Osteoblast (primary cell): ENCODE data around the gene ATAD3B. TPM values are rescaled to one million over a fixed set of nuclear protein-coding genes. Genes with fewer than 3 reads are reported as not detected.
A peak's percentile ranks its signal among the peaks of the same experiment; 100 is the strongest.

Source experiments
- DNase-seq: peaks from one replicate; pipeline ENCODE4 v3.0.0; 2011; ENCODE audit warnings: low spot score, mixed read lengths; ENCODE audit not compliant: insufficient read length; ENCODE audit errors: missing footprints
- H2AFZ ChIP-seq: 2 replicates; pipeline ENCODE4 v1.6.0; 2011; ENCODE audit warnings: mild to moderate bottlenecking, low read length
- H3K27ac ChIP-seq: 2 replicates; pipeline ENCODE4 v1.5.1; 2011; ENCODE audit warnings: mild to moderate bottlenecking, low read depth, low read length, moderate library complexity
- H3K27me3 ChIP-seq: 2 replicates; pipeline ENCODE4 v1.6.0; 2012; ENCODE audit warnings: mild to moderate bottlenecking, control low read depth, inconsistent platforms, low read length, moderate library complexity; ENCODE audit not compliant: insufficient read depth
- H3K36me3 ChIP-seq: 2 replicates; pipeline ENCODE4 v1.5.1; 2011; ENCODE audit warnings: mild to moderate bottlenecking, low read length, control low read depth, moderate library complexity; ENCODE audit not compliant: insufficient read depth
- H3K4me1 ChIP-seq: 2 replicates; pipeline ENCODE4 v1.5.1; 2011; ENCODE audit warnings: mild to moderate bottlenecking, low read length, control low read depth, moderate library complexity; ENCODE audit not compliant: insufficient read depth
- H3K4me2 ChIP-seq: 2 replicates; pipeline ENCODE4 v1.6.0; 2011; ENCODE audit warnings: mild to moderate bottlenecking, low read length; ENCODE audit not compliant: insufficient read depth
- H3K4me3 ChIP-seq: fragments of 200-600 bp; sonication (generic); 3 replicates; pipeline ENCODE4 v1.5.1; 2012; ENCODE audit warnings: mild to moderate bottlenecking, low read length, inconsistent platforms; ENCODE audit not compliant: insufficient read depth
- H3K79me2 ChIP-seq: 2 replicates; pipeline ENCODE4 v1.6.0; 2012; ENCODE audit warnings: mild to moderate bottlenecking, low read length, control low read depth, inconsistent platforms; ENCODE audit not compliant: insufficient read depth
- H3K9me3 ChIP-seq: 2 replicates; pipeline ENCODE4 v1.5.1; 2011; ENCODE audit warnings: low read depth, low read length, control low read depth
- H4K20me1 ChIP-seq: 2 replicates; pipeline ENCODE4 v1.6.0; 2012; ENCODE audit warnings: mild to moderate bottlenecking, low read length, control low read depth; ENCODE audit not compliant: insufficient read depth
- total RNA-seq: library from RNA; depleted of rRNA; stranded (reverse); fragments of >200 nt; gene quantifications from 2 replicates; pipeline ENCODE4 v1.2.3, GENCODE V29; 2012
- TF ChIP-seq, protein P1 (sequence below): IDR thresholded peaks from 2 replicates; pipeline ENCODE4 v1.5.1; 2011; ENCODE audit warnings: mild to moderate bottlenecking, low read depth, low read length, moderate library complexity; ENCODE audit errors: extremely low read depth

ATAD3B gene
- total RNA-seq, 1 donor = 14.5 TPM

DNA sequence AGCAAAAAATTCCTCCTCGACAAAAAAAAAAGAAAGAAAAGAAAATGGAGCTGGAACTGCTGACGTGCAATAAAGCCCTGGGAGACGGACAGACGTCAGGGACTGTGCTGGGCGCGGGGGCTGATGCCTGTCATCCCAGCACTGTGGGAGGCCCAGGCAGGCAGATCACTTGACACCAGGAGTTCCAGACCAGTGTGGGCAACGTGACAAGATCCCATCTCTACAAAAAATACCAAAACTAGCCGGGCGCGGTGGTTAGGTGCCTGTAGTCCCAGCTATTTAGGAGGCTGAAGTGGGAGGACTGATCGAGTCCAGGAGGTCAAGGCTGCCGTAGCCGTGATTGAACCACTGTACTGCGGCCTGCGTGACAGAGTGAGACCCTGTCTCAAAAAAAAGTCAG is 46.9 kb upstream of the ATAD3B start:
- no peaks in the 10 kb centered on the region for H3K79me2 ChIP-seq
- H4K20me1 ChIP-seq = no peaks in the 10 kb centered on the region
- peak; percentile 41 for DNase-seq
- H3K27me3 ChIP-seq = no peaks in the 10 kb centered on the region
- TF ChIP-seq, protein P1, sequence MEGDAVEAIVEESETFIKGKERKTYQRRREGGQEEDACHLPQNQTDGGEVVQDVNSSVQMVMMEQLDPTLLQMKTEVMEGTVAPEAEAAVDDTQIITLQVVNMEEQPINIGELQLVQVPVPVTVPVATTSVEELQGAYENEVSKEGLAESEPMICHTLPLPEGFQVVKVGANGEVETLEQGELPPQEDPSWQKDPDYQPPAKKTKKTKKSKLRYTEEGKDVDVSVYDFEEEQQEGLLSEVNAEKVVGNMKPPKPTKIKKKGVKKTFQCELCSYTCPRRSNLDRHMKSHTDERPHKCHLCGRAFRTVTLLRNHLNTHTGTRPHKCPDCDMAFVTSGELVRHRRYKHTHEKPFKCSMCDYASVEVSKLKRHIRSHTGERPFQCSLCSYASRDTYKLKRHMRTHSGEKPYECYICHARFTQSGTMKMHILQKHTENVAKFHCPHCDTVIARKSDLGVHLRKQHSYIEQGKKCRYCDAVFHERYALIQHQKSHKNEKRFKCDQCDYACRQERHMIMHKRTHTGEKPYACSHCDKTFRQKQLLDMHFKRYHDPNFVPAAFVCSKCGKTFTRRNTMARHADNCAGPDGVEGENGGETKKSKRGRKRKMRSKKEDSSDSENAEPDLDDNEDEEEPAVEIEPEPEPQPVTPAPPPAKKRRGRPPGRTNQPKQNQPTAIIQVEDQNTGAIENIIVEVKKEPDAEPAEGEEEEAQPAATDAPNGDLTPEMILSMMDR = no peak
- no peaks in the 10 kb centered on the region for H3K36me3 ChIP-seq
- no peak overlapping the region for H3K4me3 ChIP-seq
- no peak overlapping the region for H2AFZ ChIP-seq
- H3K4me2 ChIP-seq = no peak overlapping the region
- H3K4me1 ChIP-seq = peaks cover 7% of the 10 kb centered on the region
- H3K27ac ChIP-seq = no peak overlapping the region
- H3K9me3 ChIP-seq = no peaks in the 10 kb centered on the region

DNA sequence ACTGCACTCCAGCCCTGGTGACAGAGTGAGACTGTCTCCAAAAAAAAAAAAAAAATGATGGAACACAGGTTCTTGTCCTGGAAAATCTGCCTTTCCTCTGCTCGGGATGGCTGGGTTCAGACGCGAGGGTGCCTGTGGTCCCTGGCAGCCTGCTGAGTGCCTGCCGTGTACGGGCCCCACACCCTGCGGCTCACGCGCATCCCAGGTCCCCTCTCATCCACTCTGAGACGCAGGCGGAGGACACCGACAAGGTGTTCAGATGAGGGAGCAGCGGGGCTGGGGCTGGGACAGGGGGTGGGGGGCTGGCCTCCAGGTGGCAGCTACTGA is 46.2 kb upstream of the ATAD3B start:
- peaks cover 13% of the 10 kb centered on the region for H3K4me1 ChIP-seq
- H3K79me2 ChIP-seq = no peaks in the 10 kb centered on the region
- H3K4me2 ChIP-seq = no peak overlapping the region
- DNase-seq = no peak
- H3K36me3 ChIP-seq = no peaks in the 10 kb centered on the region
- no peaks in the 10 kb centered on the region for H3K9me3 ChIP-seq
- H4K20me1 ChIP-seq = no peaks in the 10 kb centered on the region
- no peak overlapping the region for H2AFZ ChIP-seq
- H3K27me3 ChIP-seq = no peaks in the 10 kb centered on the region
- no peak overlapping the region for H3K4me3 ChIP-seq
- H3K27ac ChIP-seq = no peak overlapping the region
- TF ChIP-seq, protein P1 = no peak

DNA sequence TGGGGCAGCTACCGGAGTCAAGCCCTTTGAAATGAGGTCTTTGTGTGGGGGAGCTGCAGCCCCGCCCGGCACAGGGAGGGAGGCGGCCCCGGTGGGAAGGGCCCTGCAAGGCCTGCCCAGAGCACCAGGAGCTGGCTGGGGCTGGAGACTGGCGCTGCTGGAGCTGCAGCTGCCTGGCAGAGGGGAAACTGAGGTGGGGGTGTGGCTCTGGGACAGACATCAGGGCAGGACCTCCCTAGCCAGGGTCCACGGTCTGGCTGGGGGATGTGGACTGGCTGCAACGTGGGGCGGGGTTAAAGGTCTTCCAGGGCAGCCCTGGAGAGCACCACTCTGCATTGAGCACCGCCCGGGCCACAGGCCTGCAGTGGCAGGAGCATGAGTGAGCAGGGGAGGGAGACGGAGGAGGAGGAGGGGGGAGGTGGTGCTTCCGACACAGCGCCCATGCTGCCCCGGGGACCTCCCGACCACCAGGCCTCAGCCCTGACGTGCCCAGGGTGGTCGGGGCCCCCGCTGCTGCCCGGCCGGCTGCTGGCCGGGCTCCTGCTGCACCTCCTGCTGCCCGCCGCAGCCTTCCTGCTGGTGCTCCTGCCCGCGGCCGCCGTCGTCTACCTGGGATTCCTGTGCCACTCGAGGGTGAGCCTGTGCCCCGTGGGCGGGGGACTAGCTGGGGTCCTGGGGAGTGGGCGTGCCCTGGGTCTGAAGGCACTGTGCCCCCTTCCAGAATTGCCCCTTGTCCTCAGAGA is 45.6 kb upstream of the ATAD3B start:
- no peaks in the 10 kb centered on the region for H3K36me3 ChIP-seq
- no peaks in the 10 kb centered on the region for H3K9me3 ChIP-seq
- no peak overlapping the region for H2AFZ ChIP-seq
- H3K4me1 ChIP-seq = peaks cover 16% of the 10 kb centered on the region
- no peak overlapping the region for H3K27ac ChIP-seq
- no peak overlapping the region for H3K4me3 ChIP-seq
- no peaks in the 10 kb centered on the region for H3K79me2 ChIP-seq
- H3K27me3 ChIP-seq = no peaks in the 10 kb centered on the region
- TF ChIP-seq, protein P1 = no peak
- no peak overlapping the region for H3K4me2 ChIP-seq
- peak; percentile 79 for DNase-seq
- H4K20me1 ChIP-seq = no peaks in the 10 kb centered on the region

DNA sequence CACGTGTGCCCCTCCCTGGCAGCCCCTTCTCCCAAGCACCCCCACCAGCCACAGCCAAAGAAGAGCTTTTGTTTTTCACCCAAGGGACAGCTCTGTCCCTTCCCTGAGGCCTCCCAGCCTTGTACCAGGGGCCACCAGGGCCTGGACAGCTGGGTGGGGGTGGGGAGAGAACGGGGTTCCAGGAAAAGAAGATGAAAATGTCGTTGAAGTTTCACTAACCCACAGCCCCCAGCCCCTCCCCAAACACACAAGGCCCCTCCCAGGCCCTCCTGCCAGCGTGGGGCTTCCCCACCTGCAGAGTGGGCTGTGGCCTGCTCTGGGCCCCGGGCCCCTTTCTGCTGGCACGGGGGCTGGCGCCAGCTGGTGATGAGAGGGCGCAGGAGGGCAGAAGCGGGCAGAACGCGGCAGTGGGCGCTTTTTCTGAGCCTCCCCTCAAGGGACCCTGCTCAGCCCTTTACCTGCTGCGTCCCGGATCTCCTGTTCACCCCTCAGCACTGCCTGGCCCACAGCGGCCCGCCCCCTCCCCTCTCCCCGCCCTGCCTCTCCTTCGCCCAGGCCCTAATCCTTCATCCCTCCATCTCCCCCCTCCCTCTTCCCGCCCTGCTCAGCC is 45.0 kb upstream of the ATAD3B start:
- peak; percentile 70 for DNase-seq
- no peaks in the 10 kb centered on the region for H3K79me2 ChIP-seq
- no peak overlapping the region for H3K4me3 ChIP-seq
- no peaks in the 10 kb centered on the region for H3K27me3 ChIP-seq
- H3K4me2 ChIP-seq = no peak overlapping the region
- no peaks in the 10 kb centered on the region for H4K20me1 ChIP-seq
- H3K36me3 ChIP-seq = no peaks in the 10 kb centered on the region
- H3K9me3 ChIP-seq = no peaks in the 10 kb centered on the region
- TF ChIP-seq, protein P1 = no peak
- H2AFZ ChIP-seq = no peak overlapping the region
- H3K4me1 ChIP-seq = peaks cover 16% of the 10 kb centered on the region
- H3K27ac ChIP-seq = no peak overlapping the region
